ENCODE measurements around the gene TSPYL2. TPM values are rescaled to one million over a fixed set of nuclear protein-coding genes. Genes with fewer than 3 reads are reported as not detected.

The TSPYL2 gene
- total RNA-seq, 2 experiments from 2014 or later: 56.7 to 73.3 TPM

DNA sequence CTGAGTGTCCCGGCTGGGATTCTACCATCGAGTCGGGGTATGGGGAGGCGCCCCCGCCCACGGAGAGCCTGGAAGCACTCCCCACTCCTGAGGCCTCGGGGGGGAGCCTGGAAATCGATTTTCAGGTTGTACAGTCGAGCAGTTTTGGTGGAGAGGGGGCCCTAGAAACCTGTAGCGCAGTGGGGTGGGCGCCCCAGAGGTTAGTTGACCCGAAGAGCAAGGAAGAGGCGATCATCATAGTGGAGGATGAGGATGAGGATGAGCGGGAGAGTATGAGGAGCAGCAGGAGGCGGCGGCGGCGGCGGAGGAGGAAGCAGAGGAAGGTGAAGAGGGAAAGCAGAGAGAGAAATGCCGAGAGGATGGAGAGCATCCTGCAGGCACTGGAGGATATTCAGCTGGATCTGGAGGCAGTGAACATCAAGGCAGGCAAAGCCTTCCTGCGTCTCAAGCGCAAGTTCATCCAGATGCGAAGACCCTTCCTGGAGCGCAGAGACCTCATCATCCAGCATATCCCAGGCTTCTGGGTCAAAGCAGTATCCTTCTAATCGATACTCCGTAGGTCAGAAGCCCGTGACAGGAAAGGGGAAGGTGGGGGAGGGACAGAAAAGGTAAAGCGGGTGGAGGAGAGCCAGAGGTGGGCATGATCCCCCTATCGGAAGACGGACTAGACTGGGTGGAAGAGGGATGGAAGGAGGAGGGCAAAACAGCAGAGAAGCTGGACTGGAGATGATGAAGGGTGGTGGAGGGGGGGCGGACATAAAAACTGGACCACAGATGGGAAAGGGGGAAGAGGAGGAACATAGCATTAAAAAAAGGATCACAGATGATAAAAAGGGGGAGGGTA, 828 bp downstream of the TSPYL2 start:
- H3K27me3 Mint-ChIP-seq: no peaks in the 10 kb centered on the region
- peaks cover 40% of the 10 kb centered on the region for H3K36me3 Mint-ChIP-seq (ENCODE audit: low read depth)
- intact Hi-C loops (cut with DNase I, micrococcal nuclease): loop anchor here (1.0 to 10.0 kb wide), 8 partner anchors 10 to 1102 kb away; partner anchors contain the start of genes RIBC1 (in 2 of the 2), SMC1A (in 2 of the 2), FAM120C (in 1 of the 2) and KDM5C (in 1 of the 2)
- no peak for DNase-seq
- H3K4me3 Mint-ChIP-seq: peak overlapping the region; percentile 91
- peaks cover 54% of the 10 kb centered on the region for H3K4me1 Mint-ChIP-seq
- CTCF ChIA-PET: interaction anchor here (0.6 kb wide), 2 partner anchors 30 to 40 kb away, joined by 3 to 4 read pairs; no protein-coding TSS in a partner anchor
- peak overlapping the region; percentile 84 for H3K27ac Mint-ChIP-seq
- POLR2A ChIA-PET: interaction anchor here (0.6 to 1.7 kb wide), 4 partner anchors 71 to 142 kb away, joined by 3 to 8 read pairs (median 4); partner anchors contain the start of gene KDM5C
- ATAC-seq: no peak
- no peaks in the 10 kb centered on the region for H3K9me3 Mint-ChIP-seq (ENCODE audit: low read depth)

DNA sequence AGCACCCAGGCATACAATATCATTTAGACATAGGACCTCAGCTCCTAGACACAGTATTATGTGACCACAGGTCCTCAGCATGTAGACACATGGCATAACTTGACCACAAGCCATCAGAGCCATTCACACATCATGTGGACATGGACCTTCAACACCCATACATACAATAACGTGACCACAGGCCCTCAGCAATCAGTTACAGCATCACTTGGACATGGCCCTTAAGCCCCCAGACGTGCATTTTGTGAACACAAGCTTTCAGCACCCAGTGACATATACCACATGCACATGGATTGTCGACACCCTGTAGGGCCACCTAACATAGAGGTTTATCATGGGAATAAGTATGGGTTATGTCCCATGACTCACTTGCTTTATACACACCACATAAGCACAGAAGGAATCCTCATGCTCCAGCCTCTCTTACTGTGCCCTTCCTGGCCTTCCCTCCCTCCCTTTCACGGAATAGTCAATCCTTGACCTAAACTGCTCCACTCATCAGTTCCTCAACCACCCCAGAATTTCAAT, 1.9 kb downstream of the TSPYL2 start:
- intact Hi-C loops (cut with DNase I, micrococcal nuclease): loop anchor here (5.0 to 10.0 kb wide), 3 partner anchors 338 to 1101 kb away; partner anchors contain the start of genes FAM120C (in 1 of the 2), RIBC1 (in 1 of the 2) and SMC1A (in 1 of the 2)
- Mint-ChIP-seq H3K9me3 (ENCODE audit: low read depth) (no peaks in the 10 kb centered on the region), H3K4me3 (peak overlapping the region; percentile 91), H3K4me1 (peaks cover 64% of the 10 kb centered on the region), H3K27me3 (no peaks in the 10 kb centered on the region), H3K27ac (peak overlapping the region; percentile 66), H3K36me3 (ENCODE audit: low read depth) (peaks cover 44% of the 10 kb centered on the region)
- DNase-seq (no peak), ATAC-seq (no peak)
- CTCF ChIA-PET: no interaction called here
- POLR2A ChIA-PET: no interaction called here

DNA sequence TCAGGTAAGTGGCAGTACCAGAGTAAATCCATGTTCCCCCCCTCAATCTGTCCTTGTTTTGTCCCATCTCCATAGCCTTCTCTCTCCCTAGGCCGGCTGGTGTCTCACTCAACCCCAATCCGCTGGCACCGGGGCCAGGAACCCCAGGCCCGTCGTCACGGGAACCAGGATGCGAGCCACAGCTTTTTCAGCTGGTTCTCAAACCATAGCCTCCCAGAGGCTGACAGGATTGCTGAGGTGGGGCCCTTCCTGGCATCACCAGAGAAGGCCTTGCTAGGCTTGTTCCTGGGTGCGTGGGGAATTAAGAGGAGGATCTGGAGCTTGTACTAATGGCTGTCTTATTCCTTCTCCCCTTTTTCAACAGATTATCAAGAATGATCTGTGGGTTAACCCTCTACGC, 2.7 kb downstream of the TSPYL2 start:
- Mint-ChIP-seq H3K27me3 (no peaks in the 10 kb centered on the region), H3K27ac (no peak overlapping the region), H3K36me3 (ENCODE audit: low read depth) (peaks cover 44% of the 10 kb centered on the region), H3K9me3 (ENCODE audit: low read depth) (no peaks in the 10 kb centered on the region), H3K4me1 (peaks cover 66% of the 10 kb centered on the region), H3K4me3 (no peak overlapping the region)
- ATAC-seq (no peak), DNase-seq (no peak)
- ChIA-PET POLR2A (no interaction called here), CTCF (no interaction called here)
- intact Hi-C loops (cut with DNase I, micrococcal nuclease): loop anchor here (5.0 to 10.0 kb wide), 3 partner anchors 337 to 1100 kb away; partner anchors contain the start of genes FAM120C (in 1 of the 2), RIBC1 (in 1 of the 2) and SMC1A (in 1 of the 2)

DNA sequence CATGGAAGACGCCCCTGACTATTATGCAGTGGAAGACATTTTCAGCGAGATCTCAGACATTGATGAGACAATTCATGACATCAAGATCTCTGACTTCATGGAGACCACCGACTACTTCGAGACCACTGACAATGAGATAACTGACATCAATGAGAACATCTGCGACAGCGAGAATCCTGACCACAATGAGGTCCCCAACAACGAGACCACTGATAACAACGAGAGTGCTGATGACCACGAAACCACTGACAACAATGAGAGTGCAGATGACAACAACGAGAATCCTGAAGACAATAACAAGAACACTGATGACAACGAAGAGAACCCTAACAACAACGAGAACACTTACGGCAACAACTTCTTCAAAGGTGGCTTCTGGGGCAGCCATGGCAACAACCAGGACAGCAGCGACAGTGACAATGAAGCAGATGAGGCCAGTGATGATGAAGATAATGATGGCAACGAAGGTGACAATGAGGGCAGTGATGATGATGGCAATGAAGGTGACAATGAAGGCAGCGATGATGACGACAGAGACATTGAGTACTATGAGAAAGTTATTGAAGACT, 3.6 kb downstream of the TSPYL2 start:
- ATAC-seq: no peak
- Mint-ChIP-seq H3K9me3 (ENCODE audit: low read depth) (no peaks in the 10 kb centered on the region), H3K4me1 (peaks cover 63% of the 10 kb centered on the region), H3K27me3 (no peaks in the 10 kb centered on the region), H3K27ac (peak overlapping the region; percentile 64), H3K4me3 (peak overlapping the region; percentile 24), H3K36me3 (ENCODE audit: low read depth) (peaks cover 44% of the 10 kb centered on the region)
- ChIA-PET POLR2A (no interaction called here), CTCF (no interaction called here)
- DNase-seq: no peak
- intact Hi-C loops (cut with DNase I, micrococcal nuclease): loop anchor here in 1 of 2 experiments (10.0 kb wide), 2 partner anchors 629 to 1099 kb away; partner anchors contain the start of gene FAM120C

DNA sequence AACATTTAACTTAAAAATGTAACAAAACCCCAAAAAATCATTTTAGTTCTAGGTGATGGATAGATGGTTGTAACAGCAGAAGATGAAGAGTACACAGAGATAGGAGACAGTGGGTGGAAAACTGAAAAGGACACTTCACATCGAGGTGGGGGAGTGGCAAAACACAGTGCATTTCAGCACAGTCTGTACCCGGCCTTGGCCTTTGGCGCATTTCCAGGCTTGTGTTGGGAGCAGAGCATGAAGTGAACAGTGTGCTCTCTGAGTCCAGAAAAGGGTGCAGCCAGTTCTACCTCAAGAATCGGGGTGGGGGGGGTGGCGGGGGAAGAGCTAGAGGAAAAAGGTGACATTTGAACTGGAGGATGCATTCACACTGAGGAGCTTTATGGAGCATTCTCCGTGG, 4.3 kb downstream of the TSPYL2 start:
- H3K4me3 Mint-ChIP-seq: peak overlapping the region; percentile 24
- peaks cover 59% of the 10 kb centered on the region for H3K4me1 Mint-ChIP-seq
- POLR2A ChIA-PET: no interaction called here
- no peak for ATAC-seq
- intact Hi-C loops (cut with DNase I, micrococcal nuclease): loop anchor here in 1 of 2 experiments (10.0 kb wide), 2 partner anchors 628 to 1098 kb away; partner anchors contain the start of gene FAM120C
- DNase-seq: no peak
- CTCF ChIA-PET: no interaction called here
- peaks cover 44% of the 10 kb centered on the region for H3K36me3 Mint-ChIP-seq (ENCODE audit: low read depth)
- H3K9me3 Mint-ChIP-seq (ENCODE audit: low read depth): no peaks in the 10 kb centered on the region
- H3K27ac Mint-ChIP-seq: peak overlapping the region; percentile 64
- H3K27me3 Mint-ChIP-seq: no peaks in the 10 kb centered on the region

DNA sequence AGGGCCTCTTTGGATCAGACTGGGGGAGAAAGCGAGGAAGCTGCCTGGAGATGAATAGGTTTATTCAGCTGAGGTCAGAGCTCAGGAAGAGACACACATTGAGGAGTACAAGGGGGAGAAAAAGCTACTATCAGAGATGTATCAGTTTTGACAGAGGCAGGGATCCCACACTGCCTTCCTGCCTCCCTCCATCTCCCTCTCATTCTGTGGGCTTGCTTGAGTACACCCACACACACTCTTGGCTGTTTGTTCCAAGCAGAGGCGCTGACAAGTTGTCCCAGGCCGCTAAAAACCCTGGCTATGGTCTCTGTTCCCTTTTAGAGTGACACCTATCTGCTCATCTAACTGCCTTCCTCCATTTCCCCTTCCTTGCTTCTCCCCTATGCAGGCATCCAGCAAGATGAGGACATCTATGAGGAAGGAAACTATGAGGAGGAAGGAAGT, 5.2 kb downstream of the TSPYL2 start:
- Mint-ChIP-seq H3K4me1 (peaks cover 59% of the 10 kb centered on the region), H3K27ac (peak overlapping the region; percentile 87), H3K27me3 (no peaks in the 10 kb centered on the region), H3K36me3 (ENCODE audit: low read depth) (peaks cover 44% of the 10 kb centered on the region), H3K9me3 (ENCODE audit: low read depth) (no peaks in the 10 kb centered on the region), H3K4me3 (no peak overlapping the region)
- ChIA-PET CTCF (no interaction called here), POLR2A (no interaction called here)
- ATAC-seq (no peak), DNase-seq (no peak)
- intact Hi-C loops (cut with DNase I, micrococcal nuclease): loop anchor here in 1 of 2 experiments (10.0 kb wide), 2 partner anchors 627 to 1097 kb away; partner anchors contain the start of gene FAM120C

DNA sequence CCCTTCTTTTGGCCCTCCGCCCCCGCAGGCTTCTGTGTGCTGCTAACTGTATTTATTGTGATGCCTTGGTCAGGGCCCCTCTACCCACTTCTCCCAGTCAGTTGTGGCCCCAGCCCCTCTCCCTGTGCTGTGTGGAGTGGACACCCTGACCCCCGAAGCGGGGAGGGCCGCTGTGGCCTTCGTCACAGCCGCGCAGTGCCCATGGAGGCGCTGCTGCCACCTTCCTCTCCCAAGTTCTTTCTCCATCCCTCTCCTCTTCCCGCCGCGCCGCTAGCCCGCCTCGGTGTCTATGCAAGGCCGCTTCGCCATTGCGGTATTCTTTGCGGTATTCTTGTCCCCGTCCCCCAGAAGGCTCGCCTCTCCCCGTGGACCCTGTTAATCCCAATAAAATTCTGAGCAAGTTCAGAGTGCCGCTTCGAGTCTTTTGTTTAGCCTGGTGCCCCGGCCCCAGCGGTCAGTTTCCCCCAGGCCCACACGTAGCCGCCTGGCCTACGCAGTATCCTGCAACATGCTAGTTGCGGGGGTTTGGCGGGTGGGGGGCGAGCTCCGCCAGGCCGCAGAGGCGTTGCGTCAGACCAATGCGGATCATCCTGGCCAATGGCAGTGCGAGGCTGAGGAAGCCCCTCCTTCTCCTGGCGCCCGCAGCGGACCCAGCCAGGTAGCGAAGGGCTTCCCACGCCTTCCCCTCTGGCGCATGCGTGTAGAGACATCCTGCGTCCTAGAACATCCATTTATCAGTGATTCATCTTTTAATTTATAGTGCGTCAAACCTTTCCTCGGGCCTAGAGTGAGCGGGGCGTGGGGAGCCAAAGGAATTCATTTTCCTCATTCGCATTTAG, 6.2 kb downstream of the TSPYL2 start:
- ChIA-PET CTCF (interaction anchor here (0.6 to 1.0 kb wide), 3 partner anchors 10 to 153 kb away, joined by 4 to 5 read pairs (median 5); no protein-coding TSS in a partner anchor), POLR2A (no interaction called here)
- H3K27me3 Mint-ChIP-seq: no peaks in the 10 kb centered on the region
- intact Hi-C loops (cut with DNase I, micrococcal nuclease): loop anchor here in 1 of 2 experiments (2.0 to 10.0 kb wide), 3 partner anchors 626 to 1096 kb away; partner anchors contain the start of genes FAM120C and PHF8
- peak overlapping the region; percentile 87 for H3K27ac Mint-ChIP-seq
- H3K4me3 Mint-ChIP-seq: peak overlapping the region; percentile 76
- no peaks in the 10 kb centered on the region for H3K9me3 Mint-ChIP-seq (ENCODE audit: low read depth)
- ATAC-seq (peak; percentile 77), DNase-seq (peak; percentile 89)
- peaks cover 61% of the 10 kb centered on the region for H3K4me1 Mint-ChIP-seq
- peaks cover 39% of the 10 kb centered on the region for H3K36me3 Mint-ChIP-seq (ENCODE audit: low read depth)

DNA sequence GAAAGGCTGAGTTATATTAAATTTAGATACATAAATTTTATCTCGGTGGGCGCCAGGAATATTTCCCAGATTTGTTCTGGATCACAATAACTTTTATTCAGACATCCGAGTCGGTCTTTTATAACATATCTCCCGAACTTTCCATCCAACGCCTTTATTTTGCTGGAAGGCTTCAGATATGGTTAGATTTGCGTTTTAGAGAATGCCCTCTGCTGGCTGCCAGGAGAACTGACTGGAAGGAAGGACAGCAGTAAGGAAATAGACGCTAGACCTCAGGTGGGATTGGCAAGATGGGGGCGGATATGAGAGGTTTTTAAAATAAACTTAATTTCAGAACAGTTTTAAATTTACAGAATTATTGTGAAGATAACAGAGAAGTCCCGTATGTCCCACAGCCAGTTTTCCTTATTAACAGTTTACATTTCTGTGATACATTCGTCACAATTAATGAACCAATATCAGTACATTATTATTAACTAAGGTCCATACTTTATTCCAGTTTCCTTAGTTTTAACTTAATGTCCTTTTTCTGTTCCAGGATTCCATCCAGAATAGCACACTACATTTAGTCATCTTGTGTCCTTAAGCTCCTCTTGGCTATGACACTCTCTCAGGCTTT, 7.2 kb downstream of the TSPYL2 start:
- H3K4me3 Mint-ChIP-seq: peak overlapping the region; percentile 76
- ATAC-seq: no peak
- POLR2A ChIA-PET: no interaction called here
- CTCF ChIA-PET: interaction anchor here (1.2 kb wide), 1 partner anchor 19 kb away, joined by 3 read pairs; no protein-coding TSS in a partner anchor
- peak; percentile 55 for DNase-seq
- no peaks in the 10 kb centered on the region for H3K27me3 Mint-ChIP-seq
- peak overlapping the region; percentile 87 for H3K27ac Mint-ChIP-seq
- H3K4me1 Mint-ChIP-seq: peaks cover 52% of the 10 kb centered on the region
- intact Hi-C loops (cut with DNase I, micrococcal nuclease): loop anchor here (1.0 to 10.0 kb wide), 4 partner anchors 18 to 1095 kb away; partner anchors contain the start of genes FAM120C (in 1 of the 2) and PHF8 (in 1 of the 2)
- H3K9me3 Mint-ChIP-seq (ENCODE audit: low read depth): no peaks in the 10 kb centered on the region
- peaks cover 29% of the 10 kb centered on the region for H3K36me3 Mint-ChIP-seq (ENCODE audit: low read depth)

DNA sequence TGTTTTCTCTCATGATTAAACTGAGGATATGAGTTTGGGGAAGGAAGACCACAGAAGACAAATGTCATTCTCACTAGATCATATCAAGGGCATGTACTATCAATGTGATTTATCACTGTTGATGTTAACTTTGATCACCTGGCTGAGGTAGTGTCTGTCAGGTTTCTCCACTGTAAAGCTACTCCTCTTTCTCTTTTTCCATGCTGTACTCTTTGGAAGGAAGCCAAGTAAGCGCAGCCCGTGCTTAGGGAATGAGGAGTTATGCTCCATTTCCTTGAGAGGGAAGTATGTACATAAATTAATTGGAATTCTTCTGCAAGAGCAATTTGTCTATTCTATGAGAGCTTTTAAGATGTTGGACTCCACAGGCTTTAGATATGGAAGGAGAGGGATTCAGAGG, 7.8 kb downstream of the TSPYL2 start:
- peaks cover 48% of the 10 kb centered on the region for H3K4me1 Mint-ChIP-seq
- H3K36me3 Mint-ChIP-seq (ENCODE audit: low read depth): peaks cover 24% of the 10 kb centered on the region
- ChIA-PET POLR2A (no interaction called here), CTCF (interaction anchor here (1.2 kb wide), 1 partner anchor 19 kb away, joined by 3 read pairs; no protein-coding TSS in a partner anchor)
- H3K9me3 Mint-ChIP-seq (ENCODE audit: low read depth): no peaks in the 10 kb centered on the region
- intact Hi-C loops (cut with DNase I, micrococcal nuclease): loop anchor here (1.0 to 10.0 kb wide), 8 partner anchors 19 to 1095 kb away; partner anchors contain the start of genes FAM120C (in 1 of the 2) and PHF8 (in 1 of the 2)
- no peaks in the 10 kb centered on the region for H3K27me3 Mint-ChIP-seq
- ATAC-seq (no peak), DNase-seq (no peak)
- no peak overlapping the region for H3K27ac Mint-ChIP-seq
- no peak overlapping the region for H3K4me3 Mint-ChIP-seq

DNA sequence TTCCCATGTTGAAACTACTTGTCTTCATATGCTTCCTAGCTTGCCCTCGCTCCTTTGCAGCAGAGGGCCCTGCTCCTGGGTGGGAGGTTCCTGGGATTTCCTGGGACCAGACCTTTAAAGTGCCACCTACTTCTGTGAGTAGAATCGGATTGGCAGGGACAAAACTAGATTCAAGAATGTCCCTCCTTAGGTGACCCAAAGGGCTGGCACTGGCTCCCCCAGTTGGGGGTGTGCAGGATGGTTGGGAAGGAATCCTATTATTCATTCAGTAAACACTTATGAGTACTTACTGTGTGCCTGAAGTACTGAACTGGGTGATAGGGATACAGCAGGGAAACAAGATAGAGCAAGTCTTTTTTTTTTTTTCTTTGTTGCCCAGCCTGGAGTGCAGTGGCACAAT, 9.2 kb downstream of the TSPYL2 start:
- Mint-ChIP-seq H3K27ac (no peak overlapping the region), H3K4me3 (no peak overlapping the region), H3K9me3 (ENCODE audit: low read depth) (no peaks in the 10 kb centered on the region), H3K4me1 (peaks cover 44% of the 10 kb centered on the region), H3K27me3 (no peaks in the 10 kb centered on the region), H3K36me3 (ENCODE audit: low read depth) (peaks cover 14% of the 10 kb centered on the region)
- ChIA-PET CTCF (no interaction called here), POLR2A (no interaction called here)
- ATAC-seq (no peak), DNase-seq (no peak)
- intact Hi-C loops (cut with DNase I, micrococcal nuclease): loop anchor here (5.0 to 10.0 kb wide), 4 partner anchors 94 to 519 kb away; no protein-coding TSS in a partner anchor

All from activated CD4-positive, alpha-beta T cell treated with anti-CD3 and anti-CD28 coated beads for 36 hours (primary cell).